ENCODE measurements around the gene DNAJB12. TPM values are rescaled to one million over a fixed set of nuclear protein-coding genes. Genes with fewer than 3 reads are reported as not detected.

The DNAJB12 gene
- total RNA-seq, 6 experiments from 2014 or later, result 16.6 to 22.1 (median 19.2) TPM

- WGBS (ENCODE audit: insufficient coverage, low coverage, low lambda C conversion rate, missing lambda C conversion rate), result 90% methylated on average over 6 of the region's 6 CpGs
- H3K4me3 ChIP-seq, result no peak overlapping the region
- H3K4me1 ChIP-seq, result peaks cover 0 to 19% (median 6%) of the 10 kb centered on the region in 4 donors
- TF ChIP-seq CTCF (IDR thresholded peaks at IDR 0.05), result no peak
- TF ChIP-seq POLR2A (IDR thresholded peaks at IDR 0.05), result no peak
- no peaks in the 10 kb centered on the region for H3K9me3 ChIP-seq
- no peak for DNase-seq
- no peak for ATAC-seq
- no peaks in the 10 kb centered on the region for H3K27me3 ChIP-seq
- intact Hi-C loops (cut with DNase I), result no loop called here
- no peaks in the 10 kb centered on the region for H3K36me3 ChIP-seq
- H3K27ac ChIP-seq, result no peak overlapping the region
These were observed 1.4 kb upstream of the DNAJB12 start for GRCh38 chr10:72356115-72356514.

GRCh38 chr10:72355214-72355555, 466 bp upstream of the DNAJB12 start:
- H3K27ac ChIP-seq, result peak overlapping the region; percentile 93 to 97 (median 95)
- 38% methylated on average over 7 of the region's 7 CpGs for WGBS (ENCODE audit: insufficient coverage, low coverage, low lambda C conversion rate, missing lambda C conversion rate)

DNA sequence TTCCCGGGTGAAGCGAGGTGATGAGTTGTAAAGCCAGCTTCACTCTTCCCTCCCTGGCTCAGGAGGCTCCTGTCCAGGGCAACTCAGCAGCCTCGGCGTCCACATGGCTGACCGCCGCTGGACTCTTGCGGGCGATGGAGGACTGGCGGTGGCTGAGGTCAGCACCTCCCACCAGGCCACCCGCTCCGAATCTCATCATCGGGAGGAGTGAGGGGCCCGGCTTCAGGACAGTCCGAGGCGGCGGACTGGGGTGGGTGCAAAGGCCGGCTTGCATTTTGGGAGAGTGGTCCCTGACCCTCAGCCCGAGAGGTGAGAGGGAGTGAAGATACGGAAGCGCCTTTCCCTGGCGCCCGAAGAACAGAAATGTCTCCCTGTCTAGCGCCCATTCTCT, 759 bp downstream of the DNAJB12 start:
- Histone ChIP-seq H3K4me3 (peak overlapping the region; percentile 76 to 98 (median 80)), H3K27ac (peak overlapping the region; percentile 93 to 97 (median 95)), H3K4me1 (peaks cover 0 to 19% (median 6%) of the 10 kb centered on the region in 4 donors), H3K36me3 (no peaks in the 10 kb centered on the region), H3K27me3 (no peaks in the 10 kb centered on the region), H3K9me3 (no peaks in the 10 kb centered on the region)
- TF ChIP-seq CTCF (IDR thresholded peaks at IDR 0.05) (no peak), POLR2A (IDR thresholded peaks at IDR 0.05) (no peak)
- DNase-seq (peak in 2 of 3 donors; percentile 55 to 68), ATAC-seq (peak; percentile 21 to 31 (median 26))
- 0% methylated on average over 5 of the region's 23 CpGs for WGBS (ENCODE audit: insufficient coverage, low coverage, low lambda C conversion rate, missing lambda C conversion rate)
- intact Hi-C loops (cut with DNase I), result no loop called here

More at GRCh38 chr10:72355214-72355555, 466 bp upstream of the DNAJB12 start:
- Histone ChIP-seq H3K27me3 (no peaks in the 10 kb centered on the region), H3K4me1 (peaks cover 0 to 19% (median 6%) of the 10 kb centered on the region in 4 donors), H3K4me3 (peak overlapping the region; percentile 76 to 98 (median 80)), H3K9me3 (no peaks in the 10 kb centered on the region), H3K36me3 (no peaks in the 10 kb centered on the region)
- intact Hi-C loops (cut with DNase I), result no loop called here
- TF ChIP-seq CTCF (IDR thresholded peaks at IDR 0.05), result no peak
- TF ChIP-seq POLR2A (IDR thresholded peaks at IDR 0.05), result no peak
- DNase-seq (no peak), ATAC-seq (no peak)

GRCh38 chr10:72353028-72353964, 1.4 kb downstream of the DNAJB12 start:
- H3K27ac ChIP-seq, result peak overlapping the region; percentile 93 to 97 (median 95)
- H3K36me3 ChIP-seq, result peaks cover 0 to 4% (median 0%) of the 10 kb centered on the region in 4 donors
- TF ChIP-seq POLR2A (IDR thresholded peaks at IDR 0.05), result no peak
- TF ChIP-seq CTCF (IDR thresholded peaks at IDR 0.05), result no peak
- no peaks in the 10 kb centered on the region for H3K27me3 ChIP-seq
- DNase-seq (peak in 1 of 3 donors; percentile 73), ATAC-seq (peak; percentile 16 to 51 (median 27))
- no peaks in the 10 kb centered on the region for H3K9me3 ChIP-seq
- intact Hi-C loops (cut with DNase I), result no loop called here
- peak overlapping the region; percentile 76 to 98 (median 80) for H3K4me3 ChIP-seq
- WGBS (ENCODE audit: insufficient coverage, low coverage, low lambda C conversion rate, missing lambda C conversion rate), result 19% methylated on average over 14 of the region's 18 CpGs
- H3K4me1 ChIP-seq, result peaks cover 0 to 19% (median 6%) of the 10 kb centered on the region in 4 donors
